Astrocyte of the spinal cord (primary cell): ENCODE data around the gene GRIK5.
A peak's percentile ranks its signal among the peaks of the same experiment; 100 is the strongest.

Experiments
- DNase-seq: peaks from one replicate; pipeline ENCODE4 v3.0.0; 2011; ENCODE audit warnings: low read depth, low spot score
- H3K4me3 ChIP-seq: 2 replicates; pipeline ENCODE4 v1.5.1; 2011; ENCODE audit warnings: low read depth, mild to moderate bottlenecking, low read length, moderate library complexity
- CTCF ChIP-seq: IDR thresholded peaks from 2 replicates; pipeline ENCODE4 v1.5.1; 2012; ENCODE audit warnings: low read depth, mild to moderate bottlenecking, low read length, inconsistent platforms
- in situ Hi-C: cut with HindIII; loops from 2 replicates; pipeline ENCODE4 v1.10.0; 2017; ENCODE audit warnings: low sequenced_read_pairs

GRIK5 gene

GRCh38 chr19:42069619-42070351 lies at the start of gene GRIK5:
Gene GRIK5 (minus strand): TSS chr19:42070206. CDS start chr19:42065770, 4,436 bp downstream.
- in situ Hi-C loops: no loop called here
- DNase-seq: no peak
- no peak for TF ChIP-seq CTCF
- H3K4me3 ChIP-seq: no peak within 1 kb of the TSS

- H3K4me3 ChIP-seq: no peak overlapping the region
- in situ Hi-C loops: no loop called here
- TF ChIP-seq CTCF: no peak
- DNase-seq: no peak
Observed at GRCh38 chr19:42117076-42117475, 47.1 kb upstream of the GRIK5 start.

GRCh38 chr19:42116308-42117075 lies 46.5 kb upstream of the GRIK5 start:
- in situ Hi-C loops: no loop called here
- no peak for DNase-seq
- TF ChIP-seq CTCF: peak; percentile 7
- H3K4me3 ChIP-seq: no peak overlapping the region

GRCh38 chr19:42115705-42116104 lies 45.7 kb upstream of the GRIK5 start:
- in situ Hi-C loops: no loop called here
- no peak for DNase-seq
- TF ChIP-seq CTCF: no peak
- no peak overlapping the region for H3K4me3 ChIP-seq

GRCh38 chr19:42115219-42115618 lies 45.2 kb upstream of the GRIK5 start:
- H3K4me3 ChIP-seq: no peak overlapping the region
- TF ChIP-seq CTCF: no peak
- in situ Hi-C loops: no loop called here
- DNase-seq: no peak

GRCh38 chr19:42114412-42114811 lies 44.4 kb upstream of the GRIK5 start:
- no peak for TF ChIP-seq CTCF
- no peak for DNase-seq
- in situ Hi-C loops: no loop called here
- H3K4me3 ChIP-seq: no peak overlapping the region
